ENCODE measurements around the gene GTF2IRD1. TPM values are rescaled to one million over a fixed set of nuclear protein-coding genes. Genes with fewer than 3 reads are reported as not detected.

GTF2IRD1 gene
- total and polyA plus RNA-seq, 9 of the 15 experiments (the other 6 are each of a cell fraction or from before 2014, with no cell fraction given) = 9.1 to 30.2 (median 14.0) TPM

- FAIRE-seq = peak; percentile 49
- no peaks in the 10 kb centered on the region for H3K9me1 ChIP-seq (ENCODE audit: control insufficient read depth, insufficient read depth, low read length)
- H3K4me1 ChIP-seq (replicated peaks in 1 of 2; ENCODE audit: control insufficient read depth in 2 of 2, insufficient read depth in 2 of 2, low read length in 2 of 2) = peaks cover 8 to 27% of the 10 kb centered on the region in 2 experiments
- ChIA-PET CTCF (ENCODE audit: low intra/inter-chr PET ratio) (interaction anchor here (0.8 kb wide), 1 partner anchor 199 kb away, joined by 3 read pairs; no protein-coding TSS in a partner anchor), POLR2A (interaction anchor here (0.6 to 1.0 kb wide), 2 partner anchors 16 to 208 kb away, joined by 3 to 4 read pairs; no protein-coding TSS in a partner anchor)
- intact Hi-C loops (cut with micrococcal nuclease) (no loop called here), in situ Hi-C loops (cut with MboI) (loop anchor here (10.0 to 25.0 kb wide), 2 partner anchors 469 to 632 kb away; no protein-coding TSS in a partner anchor)
- no peak overlapping the region for H3K27ac ChIP-seq (ENCODE audit: extremely low read depth, low read depth, low read length)
- no peaks in the 10 kb centered on the region for H3K36me3 ChIP-seq (ENCODE audit: control insufficient read depth, insufficient read depth, low read length)
- H3K4me3 ChIP-seq = no peak overlapping the region; the same call in 1 of the 2 replicates
- H4K20me1 ChIP-seq (replicated peaks; ENCODE audit: control insufficient read depth, insufficient read depth, low read length) = no peaks in the 10 kb centered on the region; the same call in 1 of the 2 replicates
- ATAC-seq = peak; percentile 87
- peaks cover 0 to 19% of the 10 kb centered on the region in 2 experiments; a peak in 2 of 5 replicates for H3K27me3 ChIP-seq (ENCODE audit: control insufficient read depth in 2 of 2, insufficient read depth in 2 of 2, low read length in 2 of 2)
- peak overlapping the region; percentile 57 for H3K4me2 ChIP-seq (ENCODE audit: insufficient read depth, low read length)
- 14% methylated on average over 31 of the region's 31 CpGs for WGBS (ENCODE audit: insufficient coverage, low coverage, missing lambda C conversion rate)
- peak; percentile 76 to 91 (median 87) for DNase-seq (ENCODE audit: extremely low read depth in 1 of 4, low spot score in 3 of 4)
- H3K79me2 ChIP-seq (ENCODE audit: control insufficient read depth, insufficient read depth, low read length) = no peaks in the 10 kb centered on the region
- H3K9ac ChIP-seq (ENCODE audit: insufficient read depth in 1 of 2, low read depth in 2 of 2, low read length in 2 of 2) = peak overlapping the region in 1 of 2 experiments; percentile 23; a peak in 2 of 4 replicates
- peak overlapping the region; percentile 66 for H2AFZ ChIP-seq (ENCODE audit: low read depth, low read length)
- no peaks in the 10 kb centered on the region for H3K9me3 ChIP-seq (replicated peaks; ENCODE audit: control insufficient read depth, insufficient read depth, low read depth, low read length)
- no TSS peak for BruUV-seq (replicated peaks)
- TF ChIP-seq HNRNPL (IDR thresholded peaks at IDR 0.05; ENCODE audit: low read depth, low read length) (no peak), C11orf30 (IDR thresholded peaks at IDR 0.05; ENCODE audit: low read depth) (no peak), PHF20 (IDR thresholded peaks at IDR 0.05; ENCODE audit: partially characterized antibody) (no peak), LARP7 (IDR thresholded peaks at IDR 0.05) (no peak), RBM34 (IDR thresholded peaks at IDR 0.05; ENCODE audit: borderline replicate concordance, insufficient read depth, low read length) (no peak), ZBTB7A (IDR thresholded peaks at IDR 0.05; ENCODE audit: borderline replicate concordance, control insufficient read depth, low read depth, low read length) (peak; percentile 84), ARID1B (IDR thresholded peaks at IDR 0.05) (no peak)
- TF ChIP-seq, protein P1, sequence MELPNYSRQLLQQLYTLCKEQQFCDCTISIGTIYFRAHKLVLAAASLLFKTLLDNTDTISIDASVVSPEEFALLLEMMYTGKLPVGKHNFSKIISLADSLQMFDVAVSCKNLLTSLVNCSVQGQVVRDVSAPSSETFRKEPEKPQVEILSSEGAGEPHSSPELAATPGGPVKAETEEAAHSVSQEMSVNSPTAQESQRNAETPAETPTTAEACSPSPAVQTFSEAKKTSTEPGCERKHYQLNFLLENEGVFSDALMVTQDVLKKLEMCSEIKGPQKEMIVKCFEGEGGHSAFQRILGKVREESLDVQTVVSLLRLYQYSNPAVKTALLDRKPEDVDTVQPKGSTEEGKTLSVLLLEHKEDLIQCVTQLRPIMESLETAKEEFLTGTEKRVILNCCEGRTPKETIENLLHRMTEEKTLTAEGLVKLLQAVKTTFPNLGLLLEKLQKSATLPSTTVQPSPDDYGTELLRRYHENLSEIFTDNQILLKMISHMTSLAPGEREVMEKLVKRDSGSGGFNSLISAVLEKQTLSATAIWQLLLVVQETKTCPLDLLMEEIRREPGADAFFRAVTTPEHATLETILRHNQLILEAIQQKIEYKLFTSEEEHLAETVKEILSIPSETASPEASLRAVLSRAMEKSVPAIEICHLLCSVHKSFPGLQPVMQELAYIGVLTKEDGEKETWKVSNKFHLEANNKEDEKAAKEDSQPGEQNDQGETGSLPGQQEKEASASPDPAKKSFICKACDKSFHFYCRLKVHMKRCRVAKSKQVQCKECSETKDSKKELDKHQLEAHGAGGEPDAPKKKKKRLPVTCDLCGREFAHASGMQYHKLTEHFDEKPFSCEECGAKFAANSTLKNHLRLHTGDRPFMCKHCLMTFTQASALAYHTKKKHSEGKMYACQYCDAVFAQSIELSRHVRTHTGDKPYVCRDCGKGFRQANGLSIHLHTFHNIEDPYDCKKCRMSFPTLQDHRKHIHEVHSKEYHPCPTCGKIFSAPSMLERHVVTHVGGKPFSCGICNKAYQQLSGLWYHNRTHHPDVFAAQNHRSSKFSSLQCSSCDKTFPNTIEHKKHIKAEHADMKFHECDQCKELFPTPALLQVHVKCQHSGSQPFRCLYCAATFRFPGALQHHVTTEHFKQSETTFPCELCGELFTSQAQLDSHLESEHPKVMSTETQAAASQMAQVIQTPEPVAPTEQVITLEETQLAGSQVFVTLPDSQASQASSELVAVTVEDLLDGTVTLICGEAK (IDR thresholded peaks at IDR 0.05) = no peak
- TF ChIP-seq, protein P1 (CRISPR knock-in tag; IDR thresholded peaks at IDR 0.05) = no peak
- TF ChIP-seq, protein P2, sequence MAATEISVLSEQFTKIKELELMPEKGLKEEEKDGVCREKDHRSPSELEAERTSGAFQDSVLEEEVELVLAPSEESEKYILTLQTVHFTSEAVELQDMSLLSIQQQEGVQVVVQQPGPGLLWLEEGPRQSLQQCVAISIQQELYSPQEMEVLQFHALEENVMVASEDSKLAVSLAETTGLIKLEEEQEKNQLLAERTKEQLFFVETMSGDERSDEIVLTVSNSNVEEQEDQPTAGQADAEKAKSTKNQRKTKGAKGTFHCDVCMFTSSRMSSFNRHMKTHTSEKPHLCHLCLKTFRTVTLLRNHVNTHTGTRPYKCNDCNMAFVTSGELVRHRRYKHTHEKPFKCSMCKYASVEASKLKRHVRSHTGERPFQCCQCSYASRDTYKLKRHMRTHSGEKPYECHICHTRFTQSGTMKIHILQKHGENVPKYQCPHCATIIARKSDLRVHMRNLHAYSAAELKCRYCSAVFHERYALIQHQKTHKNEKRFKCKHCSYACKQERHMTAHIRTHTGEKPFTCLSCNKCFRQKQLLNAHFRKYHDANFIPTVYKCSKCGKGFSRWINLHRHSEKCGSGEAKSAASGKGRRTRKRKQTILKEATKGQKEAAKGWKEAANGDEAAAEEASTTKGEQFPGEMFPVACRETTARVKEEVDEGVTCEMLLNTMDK (IDR thresholded peaks at IDR 0.05; ENCODE audit: borderline replicate concordance, insufficient read depth, low read depth, low read length, poor library complexity, severe bottlenecking) = peak; percentile 58
Measured at GRCh38 chr7:74405191-74405898, 48.4 kb upstream of the GTF2IRD1 start.
